Endothelial cell of umbilical vein (primary cell): Measurements from ENCODE around the gene BAAT. TPM values are rescaled to one million over a fixed set of nuclear protein-coding genes. Genes with fewer than 3 reads are reported as not detected.

Experiments used
- BruUV-seq: library from RNA; stranded (reverse); fragments of 400-500 nt; replicated peaks from 2 replicates; lab custom pipeline; 2021; lab: Mats Ljungman, UMichigan
- CTCF ChIA-PET: fragments of 300-600, 350-600 bp; sonication (Branson Sonifier 250); formaldehyde crosslinking; loops from one replicate; lab custom pipeline; 2021; ENCODE audit warnings: antibody characterized with exemption, inconsistent platforms; lab: Charles Lee
- POLR2A ChIA-PET: fragments of 300-600, 350-600 bp; sonication (Branson Sonifier 250); formaldehyde crosslinking; loops from one replicate; lab custom pipeline; 2021; ENCODE audit warnings: antibody characterized with exemption, inconsistent platforms; lab: Charles Lee
- DNase-seq: peaks from one replicate; pipeline ENCODE4 v3.0.0-alpha.2; 2011; ENCODE audit warnings: low read depth, low spot score
- FAIRE-seq: peaks from 2 replicates; lab custom pipeline; 2011; peaks lifted over from hg19 to GRCh38; lab: Jason Lieb, UNC
- H2AFZ ChIP-seq: 2 replicates; pipeline ENCODE4 v1.6.0; 2012; ENCODE audit warnings: low read depth, low read length, control low read depth, inconsistent platforms
- H3K27ac ChIP-seq: 2 replicates; pipeline ENCODE4 v1.5.1; 2011; ENCODE audit warnings: low read depth, mild to moderate bottlenecking, control low read depth, low read length, moderate library complexity; ENCODE audit not compliant: insufficient read depth
- H3K27me3 ChIP-seq, 2 experiments: 2 replicates each; pipeline versions ENCODE4 v1.6.0 to v1.6.1; 2011; ENCODE audit warnings: low read length in 2 of 2, mixed read lengths in 1 of 2; ENCODE audit not compliant: control insufficient read depth in 2 of 2, insufficient read depth in 2 of 2
- H3K36me3 ChIP-seq, 2 experiments: 2 replicates in 1 of 2; 3 replicates in 1 of 2; pipeline ENCODE4 v1.5.1; 2011; ENCODE audit warnings: low read length in 2 of 2, mild to moderate bottlenecking in 1 of 2, moderate library complexity in 1 of 2; ENCODE audit not compliant: control insufficient read depth in 2 of 2, insufficient read depth in 2 of 2; ENCODE audit errors: extremely low read depth in 1 of 2
- H3K4me1 ChIP-seq: 3 replicates; pipeline ENCODE4 v1.5.1; 2011; ENCODE audit warnings: mild to moderate bottlenecking, low read length; ENCODE audit not compliant: control insufficient read depth, insufficient read depth; ENCODE audit errors: extremely low read depth
- H3K4me2 ChIP-seq: 2 replicates; pipeline ENCODE4 v1.6.1; 2011; ENCODE audit warnings: low read length, control low read depth, mixed read lengths; ENCODE audit not compliant: insufficient read depth
- H3K4me3 ChIP-seq, 3 experiments: fragments of 200-600 bp in 1 of 3; sonication (generic), shearing (Covaris generic) in 1 of 3; replicated peaks in 1 of 3; 2 replicates each; pipeline ENCODE4 v1.5.1; 2011 to 2016; ENCODE audit warnings: control low read depth in 3 of 3, low read length in 3 of 3, mild to moderate bottlenecking in 2 of 3, inconsistent platforms in 1 of 3, low read depth in 1 of 3, moderate library complexity in 1 of 3; ENCODE audit not compliant: insufficient read depth in 1 of 3
- H3K79me2 ChIP-seq: 2 replicates; pipeline ENCODE4 v1.6.0; 2012; ENCODE audit warnings: low read length, inconsistent platforms; ENCODE audit not compliant: control insufficient read depth, insufficient read depth
- H3K9ac ChIP-seq: replicated peaks from 2 replicates; pipeline ENCODE3; 2011; ENCODE audit warnings: low read length, control low read depth; ENCODE audit not compliant: insufficient read depth; ENCODE audit errors: extremely low read depth
- H3K9me1 ChIP-seq: replicated peaks from 3 replicates; pipeline ENCODE4 v1.6.0; 2011; ENCODE audit warnings: mild to moderate bottlenecking, low read length; ENCODE audit not compliant: control insufficient read depth, insufficient read depth; ENCODE audit errors: extremely low read depth
- H3K9me3 ChIP-seq: replicated peaks from 2 replicates; pipeline ENCODE4 v1.5.1; 2012; ENCODE audit warnings: low read length, inconsistent platforms; ENCODE audit not compliant: control insufficient read depth, insufficient read depth
- H4K20me1 ChIP-seq: replicated peaks from 2 replicates; pipeline ENCODE3; 2011; ENCODE audit warnings: mild to moderate bottlenecking, low read length; ENCODE audit not compliant: control insufficient read depth, insufficient read depth; ENCODE audit errors: extremely low read depth
- EZH2 ChIP-seq: IDR thresholded peaks from 2 replicates; pipeline ENCODE4 v1.6.1; 2012; ENCODE audit warnings: borderline replicate concordance, low read depth, mild to moderate bottlenecking, moderate library complexity, low read length, inconsistent platforms; ENCODE audit not compliant: severe bottlenecking
- FOS ChIP-seq: IDR thresholded peaks from 2 replicates; pipeline ENCODE4 v1.6.1; 2011; ENCODE audit warnings: mild to moderate bottlenecking, low read length, moderate library complexity, borderline replicate concordance; ENCODE audit not compliant: insufficient read depth
- GATA2 ChIP-seq: IDR thresholded peaks from 2 replicates; pipeline ENCODE4 v1.7.0; 2011; ENCODE audit warnings: low read depth, mild to moderate bottlenecking, moderate library complexity, mixed read lengths, low read length; ENCODE audit not compliant: insufficient read length, insufficient read depth
- JUN ChIP-seq: IDR thresholded peaks from 2 replicates; pipeline ENCODE4 v1.6.1; 2011; ENCODE audit warnings: borderline replicate concordance, low read depth; ENCODE audit not compliant: insufficient read length, insufficient read depth
- MYC ChIP-seq: IDR thresholded peaks from one replicate; pipeline ENCODE4 v1.6.1; 2011; ENCODE audit warnings: mild to moderate bottlenecking, low read depth, low read length
- POLR2A ChIP-seq: IDR thresholded peaks from 2 replicates; pipeline ENCODE4 v1.6.1; 2012; ENCODE audit warnings: low read depth, mild to moderate bottlenecking, control low read depth, low read length
- POLR2AphosphoS5 ChIP-seq: IDR thresholded peaks from 2 replicates; pipeline ENCODE4 v1.6.1; 2012; ENCODE audit warnings: low read depth, mild to moderate bottlenecking, control low read depth, low read length, moderate library complexity; ENCODE audit not compliant: insufficient read depth
- dilution Hi-C: fragments of 300-500 bp; cut with MboI; formaldehyde crosslinking; loops from one replicate; pipeline ENCODE4 v1.15.0; 2019; ENCODE audit warnings: low sequenced_read_pairs; ENCODE audit not compliant: extremely low pct_ligation_motif_present
- intact Hi-C: fragments of 100-400 bp; cut with micrococcal nuclease; formaldehyde crosslinking; loops from one replicate; pipeline ENCODE4 v1.10.0; 2022
- polyA plus RNA-seq, 4 experiments: library from polyadenylated mRNA; depleted of rRNA in 3 of 4; stranded (reverse) in 3 of 4; unstranded in 1 of 4; fragments of >200 nt; gene quantifications; 2 replicates each; pipeline versions ENCODE4 v1.2.1 to v1.2.3, GENCODE V29; 2011 to 2012; ENCODE audit warnings: missing spikeins in 1 of 4
- total RNA-seq: library from RNA; stranded (reverse); gene quantifications from 2 replicates; pipeline ENCODE4 v1.2.3, GENCODE V29; 2021
- TF ChIP-seq, protein P1 (sequence below), 2 donors: IDR thresholded peaks; 1 replicate in 1 of 2; 2 replicates in 1 of 2; pipeline ENCODE4 v1.5.1; 2011; ENCODE audit warnings: low read length in 2 of 2, mild to moderate bottlenecking in 2 of 2, moderate library complexity in 2 of 2, control low read depth in 1 of 2, inconsistent platforms in 1 of 2, low read depth in 1 of 2; ENCODE audit not compliant: insufficient read depth in 1 of 2; ENCODE audit errors: extremely low read depth in 1 of 2
- TF ChIP-seq, protein P2 (sequence below): IDR thresholded peaks from 2 replicates; pipeline ENCODE4 v1.6.1; 2011; ENCODE audit not compliant: insufficient read depth, insufficient read length

The BAAT gene
- total and polyA plus RNA-seq, 2 donors (not counting 3 experiments of a cell fraction or from before 2014, with no cell fraction given): 0.01 TPM; not detected in 1

DNA sequence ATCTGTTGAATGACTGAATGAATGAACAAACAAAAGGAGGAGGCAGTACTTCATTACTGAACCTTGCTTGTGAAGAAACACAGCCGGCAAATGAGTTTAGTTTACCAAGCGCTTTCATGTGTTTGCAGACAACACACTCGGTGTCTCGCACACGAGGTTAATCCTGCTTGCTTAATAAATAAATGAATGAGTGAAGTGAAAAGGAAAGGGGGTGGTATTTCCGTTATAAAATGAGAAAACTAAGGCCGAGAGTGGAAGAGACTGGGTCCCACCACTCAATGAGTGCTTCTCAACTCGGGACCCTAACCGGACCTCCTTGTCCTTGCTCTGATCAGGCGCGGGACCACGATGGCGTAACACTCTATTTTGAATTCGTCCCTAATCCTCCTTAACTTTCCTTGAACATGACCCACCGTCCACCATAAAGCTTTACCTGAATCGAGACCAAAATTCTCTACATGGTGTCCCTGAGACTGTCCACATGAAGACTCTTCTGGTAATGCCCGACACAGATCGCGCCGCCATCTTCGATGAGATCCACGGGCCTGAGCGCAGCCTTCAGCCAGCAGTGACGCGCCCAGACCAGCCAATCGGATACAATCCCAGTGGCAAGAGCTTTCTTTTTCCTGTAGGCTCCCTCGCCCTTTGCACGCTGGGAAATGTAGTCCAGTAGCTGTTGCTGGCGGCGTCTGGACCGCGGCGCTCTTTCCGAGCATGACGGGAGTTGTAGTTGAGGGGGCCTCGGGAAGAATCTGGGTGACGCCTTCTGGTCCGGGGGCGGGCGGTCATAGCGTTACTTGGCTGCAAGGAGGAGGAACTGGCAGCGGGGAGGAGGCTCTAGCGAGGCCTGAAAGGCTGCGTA lies 13.5 kb upstream of the BAAT start, which contains the start of the genes MRPL50 and ZNF189:
Gene MRPL50 (minus strand): TSS at position 551 of the 862 bp plus-strand sequence. CDS start 26 bp downstream, at position 525.
Gene ZNF189 (plus strand): TSS at position 784 of the 862 bp plus-strand sequence. CDS start 306 bp downstream, outside the sequence.
- CTCF ChIA-PET: interaction anchor here (0.5 to 2.2 kb wide), 8 partner anchors 10 to 1824 kb away, joined by 3 to 22 read pairs (median 3); no protein-coding TSS in a partner anchor
- TSS peak; percentile 62 for BruUV-seq
- intact Hi-C loops: loop anchor here (1.0 to 5.0 kb wide), 6 partner anchors 10 to 1575 kb away; partner anchors contain the start of genes MSANTD3 and RNF20

DNA sequence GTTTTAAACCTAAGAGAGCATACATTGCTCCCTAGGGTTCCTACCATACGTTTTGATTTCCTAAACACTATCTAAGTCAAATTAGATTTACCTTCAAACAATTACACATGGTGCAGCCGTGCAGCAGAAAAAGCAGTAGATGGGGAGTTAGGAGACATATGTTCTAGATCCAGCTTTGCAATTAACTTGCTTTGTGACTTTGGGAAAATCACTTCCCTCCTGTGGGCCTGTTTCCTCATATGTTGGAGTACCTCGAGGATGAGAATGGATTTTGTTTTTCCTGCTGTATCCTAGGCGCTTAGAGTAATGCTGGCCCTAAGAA lies 12.9 kb upstream of the BAAT start:
- H4K20me1 ChIP-seq: no peaks in the 10 kb centered on the region
- intact Hi-C loops: loop anchor here (1.0 to 5.0 kb wide), 6 partner anchors 9 to 1575 kb away; partner anchors contain the start of genes MSANTD3 and RNF20
- no peak for FAIRE-seq
- peak overlapping the region; percentile 87 for H3K27ac ChIP-seq
- peak overlapping the region; percentile 98 for H3K4me2 ChIP-seq
- H3K27me3 ChIP-seq: no peaks in the 10 kb centered on the region
- DNase-seq: no peak
- ChIA-PET POLR2A (no interaction called here), CTCF (no interaction called here)
- dilution Hi-C loops: no loop called here
- peaks cover 77% of the 10 kb centered on the region for H3K79me2 ChIP-seq
- BruUV-seq: no TSS peak
- H3K36me3 ChIP-seq: peaks cover 2 to 4% of the 10 kb centered on the region in 2 experiments
- TF ChIP-seq GATA2 (no peak), MYC (no peak), EZH2 (no peak), POLR2A (no peak), POLR2AphosphoS5 (no peak), JUN (no peak), FOS (no peak)
- TF ChIP-seq, protein P1, sequence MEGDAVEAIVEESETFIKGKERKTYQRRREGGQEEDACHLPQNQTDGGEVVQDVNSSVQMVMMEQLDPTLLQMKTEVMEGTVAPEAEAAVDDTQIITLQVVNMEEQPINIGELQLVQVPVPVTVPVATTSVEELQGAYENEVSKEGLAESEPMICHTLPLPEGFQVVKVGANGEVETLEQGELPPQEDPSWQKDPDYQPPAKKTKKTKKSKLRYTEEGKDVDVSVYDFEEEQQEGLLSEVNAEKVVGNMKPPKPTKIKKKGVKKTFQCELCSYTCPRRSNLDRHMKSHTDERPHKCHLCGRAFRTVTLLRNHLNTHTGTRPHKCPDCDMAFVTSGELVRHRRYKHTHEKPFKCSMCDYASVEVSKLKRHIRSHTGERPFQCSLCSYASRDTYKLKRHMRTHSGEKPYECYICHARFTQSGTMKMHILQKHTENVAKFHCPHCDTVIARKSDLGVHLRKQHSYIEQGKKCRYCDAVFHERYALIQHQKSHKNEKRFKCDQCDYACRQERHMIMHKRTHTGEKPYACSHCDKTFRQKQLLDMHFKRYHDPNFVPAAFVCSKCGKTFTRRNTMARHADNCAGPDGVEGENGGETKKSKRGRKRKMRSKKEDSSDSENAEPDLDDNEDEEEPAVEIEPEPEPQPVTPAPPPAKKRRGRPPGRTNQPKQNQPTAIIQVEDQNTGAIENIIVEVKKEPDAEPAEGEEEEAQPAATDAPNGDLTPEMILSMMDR (IDR thresholded peaks at IDR 0.05; ENCODE audit: extremely low read depth in 1 of 2, insufficient read depth in 1 of 2, low read depth in 1 of 2, low read length in 2 of 2): no peak
- TF ChIP-seq, protein P2, sequence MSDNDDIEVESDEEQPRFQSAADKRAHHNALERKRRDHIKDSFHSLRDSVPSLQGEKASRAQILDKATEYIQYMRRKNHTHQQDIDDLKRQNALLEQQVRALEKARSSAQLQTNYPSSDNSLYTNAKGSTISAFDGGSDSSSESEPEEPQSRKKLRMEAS: no peak
- H3K4me1 ChIP-seq: peaks cover 26% of the 10 kb centered on the region
- no peaks in the 10 kb centered on the region for H3K9me1 ChIP-seq
- peak overlapping the region; percentile 93 for H3K9ac ChIP-seq
- peak overlapping the region; percentile 61 to 97 (median 92) for H3K4me3 ChIP-seq
- H2AFZ ChIP-seq: peak overlapping the region; percentile 99
- no peaks in the 10 kb centered on the region for H3K9me3 ChIP-seq

More for the DNA sequence above, 13.5 kb upstream of the BAAT start, which contains the start of the genes MRPL50 and ZNF189:
- Histone ChIP-seq H3K4me2 (peak within 1 kb of the TSS; percentile 98), H3K36me3 (peaks cover 7% of the 10 kb centered on the region in 2 experiments), H3K27me3 (no peaks in the 10 kb centered on the region), H3K27ac (peak within 1 kb of the TSS; percentile 87), H2AFZ (peak within 1 kb of the TSS; percentile 99), H4K20me1 (no peaks in the 10 kb centered on the region), H3K9ac (peak within 1 kb of the TSS; percentile 93), H3K79me2 (peaks cover 76% of the 10 kb centered on the region), H3K9me1 (no peaks in the 10 kb centered on the region), H3K4me3 (peak within 1 kb of the TSS; percentile 66 to 97 (median 92)), H3K4me1 (peaks cover 26% of the 10 kb centered on the region), H3K9me3 (no peaks in the 10 kb centered on the region)
- DNase-seq (peak; percentile 99), FAIRE-seq (peak; percentile 91)
- POLR2A ChIA-PET: interaction anchor here (0.8 to 1.1 kb wide), 4 partner anchors 10 to 304 kb away, joined by 3 to 8 read pairs (median 6); partner anchors contain the start of gene RNF20
- TF ChIP-seq EZH2: no peak
- peak; percentile 78 for TF ChIP-seq POLR2A
- TF ChIP-seq POLR2AphosphoS5: peak; percentile 77
- dilution Hi-C loops: no loop called here
